Measurements from ENCODE around the gene CABP1.
A peak's percentile ranks its signal among the peaks of the same experiment; 100 is the strongest.

CABP1 gene

GRCh38 chr12:120706029-120706428, 65.6 kb downstream of the CABP1 start:
- no peak overlapping the region for H3K4me3 ChIP-seq
- H3K27me3 ChIP-seq, result no peaks in the 10 kb centered on the region
- H3K36me3 ChIP-seq, result peaks cover 32 to 51% (median 44%) of the 10 kb centered on the region in 11 experiments
- peak overlapping the region in 6 of 11 experiments; percentile 8 to 36 (median 14); a peak in 6 of 22 replicates for H3K27ac ChIP-seq
- no peak for TF ChIP-seq Cebpa-rat (IDR thresholded peaks at IDR 0.05)
- no peaks in the 10 kb centered on the region for H3K9me3 ChIP-seq (replicated peaks in 1 of 11)
- peaks cover 0 to 26% (median under 1%) of the 10 kb centered on the region in 11 experiments; a peak in 8 of 22 replicates for H4K20me1 ChIP-seq
- H3K9ac ChIP-seq, result peak overlapping the region in 4 of 11 experiments; percentile 26 to 37 (median 31); a peak in 4 of 22 replicates
- H3K4me1 ChIP-seq, result peaks cover 9 to 51% (median 45%) of the 10 kb centered on the region in 10 experiments; a peak in 19 of 20 replicates
- peak overlapping the region in 4 of 11 experiments; percentile 14 to 44 (median 21); a peak in 9 of 22 replicates for H3K4me2 ChIP-seq

- peaks cover 0 to 18% (median 9%) of the 10 kb centered on the region in 11 experiments; a peak in 12 of 22 replicates for H4K20me1 ChIP-seq
- peak overlapping the region in 6 of 11 experiments; percentile 58 to 95 (median 66); a peak in 12 of 22 replicates for H3K27ac ChIP-seq
Measured at GRCh38 chr12:120708651-120709050, 68.2 kb downstream of the CABP1 start.

GRCh38 chr12:120710031-120710804, 69.8 kb downstream of the CABP1 start, which contains the start of gene UNC119B:
Gene UNC119B (plus strand): TSS chr12:120710458. CDS start chr12:120710475, 17 bp downstream.
- Histone ChIP-seq H3K4me1 (peaks cover 24 to 72% (median 66%) of the 10 kb centered on the region in 10 experiments), H3K9ac (peak within 1 kb of the TSS; percentile 85 to 98 (median 95)), H3K4me3 (peak within 1 kb of the TSS; percentile 95 to 100 (median 99)), H3K9me3 (replicated peaks in 1 of 11) (no peaks in the 10 kb centered on the region), H3K4me2 (peak within 1 kb of the TSS; percentile 89 to 99 (median 95)), H3K27me3 (no peaks in the 10 kb centered on the region), H3K27ac (peak within 1 kb of the TSS; percentile 38 to 95 (median 89)), H3K36me3 (peaks cover 23 to 33% (median 26%) of the 10 kb centered on the region in 11 experiments), H4K20me1 (peaks cover 6 to 28% (median 17%) of the 10 kb centered on the region in 11 experiments; a peak in 18 of 22 replicates)
- TF ChIP-seq Cebpa-rat (IDR thresholded peaks at IDR 0.05), result no peak

More at GRCh38 chr12:120708651-120709050, 68.2 kb downstream of the CABP1 start:
- TF ChIP-seq Cebpa-rat (IDR thresholded peaks at IDR 0.05), result peak in 3 of 11 experiments; percentile 10 to 69 (median 18); a peak in 1 of 22 replicates
- peak overlapping the region in 8 of 11 experiments; percentile 67 to 93 (median 88); a peak in 16 of 22 replicates for H3K4me2 ChIP-seq
- peaks cover 14 to 33% (median 24%) of the 10 kb centered on the region in 11 experiments for H3K36me3 ChIP-seq
- H3K4me3 ChIP-seq, result peak overlapping the region in 1 of 10 experiments; percentile 16; a peak in 1 of 20 replicates
- peak overlapping the region in 6 of 11 experiments; percentile 4 to 96 (median 52); a peak in 10 of 22 replicates for H3K9ac ChIP-seq
- H3K27me3 ChIP-seq, result no peaks in the 10 kb centered on the region
- peaks cover 23 to 76% (median 68%) of the 10 kb centered on the region in 10 experiments for H3K4me1 ChIP-seq
- no peaks in the 10 kb centered on the region for H3K9me3 ChIP-seq (replicated peaks in 1 of 11)

DNA sequence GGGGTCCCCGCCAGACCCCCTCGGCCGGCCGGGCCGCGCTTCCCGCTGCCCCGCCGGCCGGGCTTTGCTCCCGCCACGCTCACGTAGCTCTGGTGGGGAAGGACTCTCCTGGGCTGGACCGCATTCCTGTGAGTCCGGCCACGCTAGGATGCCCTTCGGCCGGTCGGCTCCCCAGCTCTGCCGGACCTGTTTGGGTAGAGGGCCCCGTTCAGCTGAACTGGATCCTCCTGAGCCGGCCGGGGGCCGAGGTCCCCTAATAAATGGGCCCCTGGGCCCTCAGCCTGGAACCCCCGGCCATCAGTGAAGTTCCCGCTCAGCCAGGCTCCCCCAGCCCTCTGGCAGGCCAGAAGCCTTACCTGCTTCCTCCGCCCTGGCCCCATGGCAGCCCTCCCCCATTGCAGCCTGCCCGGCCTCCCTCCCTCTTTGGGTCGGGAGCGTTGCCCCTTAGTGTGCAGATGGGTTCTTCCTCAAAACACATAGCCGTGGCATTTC, 70.4 kb downstream of the CABP1 start:
- TF ChIP-seq Cebpa-rat (IDR thresholded peaks at IDR 0.05), result no peak
- Histone ChIP-seq H3K4me3 (peak overlapping the region; percentile 95 to 100 (median 99)), H3K27me3 (no peaks in the 10 kb centered on the region), H3K27ac (peak overlapping the region; percentile 38 to 95 (median 89)), H3K36me3 (peaks cover 24 to 33% (median 26%) of the 10 kb centered on the region in 11 experiments), H3K9ac (peak overlapping the region; percentile 85 to 98 (median 95)), H3K4me1 (peaks cover 24 to 65% (median 60%) of the 10 kb centered on the region in 10 experiments), H3K9me3 (replicated peaks in 1 of 11) (no peaks in the 10 kb centered on the region), H4K20me1 (peaks cover 6 to 32% (median 17%) of the 10 kb centered on the region in 11 experiments; a peak in 17 of 22 replicates), H3K4me2 (peak overlapping the region; percentile 89 to 99 (median 95))

GRCh38 chr12:120711411-120711810, 71.0 kb downstream of the CABP1 start:
- Histone ChIP-seq H3K27ac (peak overlapping the region in 9 of 11 experiments; percentile 12 to 95 (median 92); a peak in 15 of 22 replicates), H3K4me3 (peak overlapping the region; percentile 95 to 100 (median 99))

GRCh38 chr12:120712610-120713009, 72.2 kb downstream of the CABP1 start:
- Histone ChIP-seq H3K4me1 (peaks cover 24 to 54% (median 51%) of the 10 kb centered on the region in 10 experiments), H3K9ac (no peak overlapping the region; a peak in 1 of 22 replicates), H3K27ac (no peak overlapping the region), H3K36me3 (peaks cover 41 to 49% (median 44%) of the 10 kb centered on the region in 11 experiments), H4K20me1 (peaks cover 6 to 36% (median 18%) of the 10 kb centered on the region in 11 experiments; a peak in 17 of 22 replicates), H3K4me2 (peak overlapping the region in 9 of 11 experiments; percentile 89 to 99 (median 95); a peak in 12 of 22 replicates), H3K9me3 (replicated peaks in 1 of 11) (no peaks in the 10 kb centered on the region), H3K4me3 (no peak overlapping the region), H3K27me3 (no peaks in the 10 kb centered on the region)
- TF ChIP-seq Cebpa-rat (IDR thresholded peaks at IDR 0.05), result no peak

More at GRCh38 chr12:120711411-120711810, 71.0 kb downstream of the CABP1 start:
- H4K20me1 ChIP-seq, result peaks cover 6 to 34% (median 18%) of the 10 kb centered on the region in 11 experiments; a peak in 17 of 22 replicates
- no peaks in the 10 kb centered on the region for H3K27me3 ChIP-seq
- H3K36me3 ChIP-seq, result peaks cover 29 to 37% (median 32%) of the 10 kb centered on the region in 11 experiments
- no peaks in the 10 kb centered on the region for H3K9me3 ChIP-seq (replicated peaks in 1 of 11)
- peak overlapping the region; percentile 89 to 99 (median 95) for H3K4me2 ChIP-seq
- peak overlapping the region; percentile 85 to 98 (median 95); a peak in 21 of 22 replicates for H3K9ac ChIP-seq
- peaks cover 24 to 61% (median 57%) of the 10 kb centered on the region in 10 experiments for H3K4me1 ChIP-seq
- TF ChIP-seq Cebpa-rat (IDR thresholded peaks at IDR 0.05), result no peak

GRCh38 chr12:120713861-120714482, 73.5 kb downstream of the CABP1 start:
- no peaks in the 10 kb centered on the region for H3K27me3 ChIP-seq
- H3K4me2 ChIP-seq, result peak overlapping the region; percentile 11 to 98 (median 44); a peak in 16 of 22 replicates
- peaks cover 55 to 62% (median 57%) of the 10 kb centered on the region in 11 experiments for H3K36me3 ChIP-seq
- peaks cover 6 to 44% (median 20%) of the 10 kb centered on the region in 11 experiments; a peak in 17 of 22 replicates for H4K20me1 ChIP-seq
- peaks cover 24 to 48% (median 40%) of the 10 kb centered on the region in 10 experiments for H3K4me1 ChIP-seq
- H3K9me3 ChIP-seq (replicated peaks in 1 of 11), result no peaks in the 10 kb centered on the region
- H3K4me3 ChIP-seq, result no peak overlapping the region
- no peak overlapping the region; a peak in 2 of 22 replicates for H3K9ac ChIP-seq
- H3K27ac ChIP-seq, result no peak overlapping the region
- TF ChIP-seq Cebpa-rat (IDR thresholded peaks at IDR 0.05), result no peak
